Ectodermal cell (in vitro differentiated cells): ENCODE data around the gene NSG1. TPM values are rescaled to one million over a fixed set of nuclear protein-coding genes. Genes with fewer than 3 reads are reported as not detected.
"Not testable (repeated sequence)": the region's sequence is repeated elsewhere in the genome, so short reads cannot be mapped to it uniquely, and the experiment has no call there.

Experiments
- H3K27ac ChIP-seq: 2 replicates; pipeline ENCODE4 v1.7.0; 2013; ENCODE audit warnings: mild to moderate bottlenecking, low read depth, low read length; ENCODE audit not compliant: insufficient read depth, poor library complexity, severe bottlenecking
- H3K27me3 ChIP-seq: 2 replicates; pipeline ENCODE4 v1.7.0; 2013; ENCODE audit warnings: mild to moderate bottlenecking, low read length; ENCODE audit not compliant: insufficient read depth, control insufficient read depth, poor library complexity, severe bottlenecking
- H3K36me3 ChIP-seq: one replicate; pipeline ENCODE4 v1.7.0; 2013; ENCODE audit warnings: low read length; ENCODE audit not compliant: control insufficient read depth, insufficient read depth
- H3K4me1 ChIP-seq: one replicate; pipeline ENCODE4 v1.7.0; 2013; ENCODE audit warnings: low read length; ENCODE audit not compliant: control insufficient read depth, insufficient read depth
- H3K4me3 ChIP-seq: 2 replicates; pipeline ENCODE4 v1.7.0; 2013; ENCODE audit warnings: low read depth, low read length, control low read depth; ENCODE audit not compliant: insufficient read depth
- H3K9me3 ChIP-seq: 2 replicates; pipeline ENCODE4 v1.7.0; 2013; ENCODE audit warnings: mild to moderate bottlenecking, low read length, moderate library complexity; ENCODE audit not compliant: control insufficient read depth
- WGBS, 2 experiments: methylation state at CpG; one replicate each; pipeline ENCODE4 v1.1.7; 2013; ENCODE audit warnings: missing lambda C conversion rate in 2 of 2; 5-methylcytosine and 5-hydroxymethylcytosine counted together
- polyA plus RNA-seq, 4 experiments: library from polyadenylated mRNA; stranded (reverse); fragments of 50-300 nt; gene quantifications; one replicate each; pipeline ENCODE4 v1.2.3, GENCODE V29; 2013

The NSG1 gene
- 19.1 TPM for polyA plus RNA-seq (2013, experiment 1 of 4)
- 21.9 TPM for polyA plus RNA-seq (2013, experiment 2 of 4)
- 20.2 TPM for polyA plus RNA-seq (2013, experiment 3 of 4)
- 20.1 TPM for polyA plus RNA-seq (2013, experiment 4 of 4)

- Histone ChIP-seq H3K4me1 (peaks cover 9% of the 10 kb centered on the region), H3K9me3 (no peaks in the 10 kb centered on the region), H3K27ac (no peak within 1 kb of the TSS), H3K4me3 (peak within 1 kb of the TSS; percentile 61), H3K27me3 (peaks cover 83% of the 10 kb centered on the region), H3K36me3 (no peaks in the 10 kb centered on the region)
- 0% methylated on average over 87 of the region's 87 CpGs for WGBS, 2 experiments
These were observed at the start of gene NSG1 for GRCh38 chr4:4386736-4387392. NSG1 (plus strand) TSS chr4:4387102; CDS start chr4:4387630, 528 bp downstream.

GRCh38 chr4:4338210-4339001 is 48.5 kb upstream of the NSG1 start:
- H3K36me3 ChIP-seq = no peaks in the 10 kb centered on the region

GRCh38 chr4:4339504-4340085 is 47.3 kb upstream of the NSG1 start:
- H3K4me3 ChIP-seq = no peak overlapping the region
- WGBS, 2 experiments = 87 to 88% methylated on average over 21 of the region's 21 CpGs
- no peaks in the 10 kb centered on the region for H3K27me3 ChIP-seq
- no peaks in the 10 kb centered on the region for H3K9me3 ChIP-seq
- no peaks in the 10 kb centered on the region for H3K4me1 ChIP-seq
- no peaks in the 10 kb centered on the region for H3K36me3 ChIP-seq
- no peak overlapping the region for H3K27ac ChIP-seq

More at GRCh38 chr4:4338210-4339001, 48.5 kb upstream of the NSG1 start:
- H3K27ac ChIP-seq = no peak overlapping the region
- H3K4me1 ChIP-seq = no peaks in the 10 kb centered on the region
- H3K27me3 ChIP-seq = no peaks in the 10 kb centered on the region
- WGBS, 2 experiments = 84 to 86% methylated on average over 11 of the region's 11 CpGs
- no peak overlapping the region for H3K4me3 ChIP-seq
- H3K9me3 ChIP-seq = no peaks in the 10 kb centered on the region

- H3K27me3 ChIP-seq = no peaks in the 10 kb centered on the region
- WGBS, 2 experiments = 90 to 91% methylated on average over 9 of the region's 9 CpGs
- H3K9me3 ChIP-seq = no peaks in the 10 kb centered on the region
- H3K36me3 ChIP-seq = no peaks in the 10 kb centered on the region
- no peaks in the 10 kb centered on the region for H3K4me1 ChIP-seq
- no peak overlapping the region for H3K27ac ChIP-seq
- no peak overlapping the region for H3K4me3 ChIP-seq
These were observed 44.8 kb upstream of the NSG1 start for GRCh38 chr4:4341861-4342650.

DNA sequence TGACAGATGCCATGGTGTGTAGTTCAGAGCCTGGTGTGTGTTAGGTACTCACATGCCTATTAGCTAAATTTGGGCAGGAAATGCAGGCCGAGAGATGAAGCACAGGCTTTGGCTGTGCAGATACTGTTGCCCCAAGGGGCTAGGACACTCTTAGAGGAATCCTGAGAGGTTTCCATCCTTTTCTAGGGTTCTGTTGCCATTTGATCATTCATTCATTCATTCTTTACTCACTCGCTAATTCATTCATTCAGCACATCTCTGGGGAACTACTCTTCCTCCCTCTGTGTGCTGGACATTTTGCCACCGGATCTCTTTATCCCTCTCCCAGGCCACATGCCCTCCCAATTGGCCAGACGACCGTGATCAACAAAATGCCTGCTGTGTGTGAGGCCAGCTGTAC is 43.9 kb upstream of the NSG1 start:
- H3K27me3 ChIP-seq = no peaks in the 10 kb centered on the region
- H3K36me3 ChIP-seq = no peaks in the 10 kb centered on the region
- H3K4me1 ChIP-seq = no peaks in the 10 kb centered on the region
- H3K27ac ChIP-seq = no peak overlapping the region
- H3K4me3 ChIP-seq = no peak overlapping the region
- H3K9me3 ChIP-seq = no peaks in the 10 kb centered on the region
- whole genome bisulfite sequencing, 2 experiments = 87 to 94% methylated on average over 5 of the region's 5 CpGs

GRCh38 chr4:4344915-4345527 is 41.9 kb upstream of the NSG1 start:
- H3K27me3 ChIP-seq = no peaks in the 10 kb centered on the region
- 89 to 91% methylated on average over 13 of the region's 14 CpGs for WGBS, 2 experiments
- H3K36me3 ChIP-seq = no peaks in the 10 kb centered on the region

DNA sequence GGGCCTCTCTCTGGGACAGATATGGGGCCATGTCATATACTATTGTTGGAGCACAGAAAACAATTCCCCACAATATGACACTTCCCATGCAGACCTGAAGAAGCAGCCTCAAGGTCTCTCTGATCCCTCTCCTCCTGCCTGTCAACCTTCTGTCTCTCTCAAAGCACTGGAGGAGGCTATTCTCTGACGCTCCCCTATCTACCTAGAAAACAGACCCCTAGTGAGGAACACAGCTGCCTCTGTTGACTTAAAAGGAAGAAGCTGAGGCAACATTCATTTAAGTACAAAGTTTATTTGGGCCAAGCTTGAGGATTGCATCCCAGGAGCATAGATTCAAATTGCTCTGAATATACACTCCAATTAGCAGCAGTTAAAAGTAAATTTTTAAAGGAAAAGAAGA is 39.3 kb upstream of the NSG1 start:
- Histone ChIP-seq H3K9me3 (no peaks in the 10 kb centered on the region), H3K4me1 (no peaks in the 10 kb centered on the region), H3K36me3 (no peaks in the 10 kb centered on the region), H3K4me3 (no peak overlapping the region), H3K27ac (no peak overlapping the region), H3K27me3 (no peaks in the 10 kb centered on the region)
- 0% methylated on average over 1 of the region's 1 CpG for WGBS, 2 experiments

More at GRCh38 chr4:4344915-4345527, 41.9 kb upstream of the NSG1 start:
- Histone ChIP-seq H3K4me1 (no peaks in the 10 kb centered on the region), H3K9me3 (no peaks in the 10 kb centered on the region), H3K27ac (no peak overlapping the region), H3K4me3 (no peak overlapping the region)

GRCh38 chr4:4348585-4348984 is 38.3 kb upstream of the NSG1 start:
- not testable (repeated sequence) for H3K4me3 ChIP-seq, H3K4me1 ChIP-seq

DNA sequence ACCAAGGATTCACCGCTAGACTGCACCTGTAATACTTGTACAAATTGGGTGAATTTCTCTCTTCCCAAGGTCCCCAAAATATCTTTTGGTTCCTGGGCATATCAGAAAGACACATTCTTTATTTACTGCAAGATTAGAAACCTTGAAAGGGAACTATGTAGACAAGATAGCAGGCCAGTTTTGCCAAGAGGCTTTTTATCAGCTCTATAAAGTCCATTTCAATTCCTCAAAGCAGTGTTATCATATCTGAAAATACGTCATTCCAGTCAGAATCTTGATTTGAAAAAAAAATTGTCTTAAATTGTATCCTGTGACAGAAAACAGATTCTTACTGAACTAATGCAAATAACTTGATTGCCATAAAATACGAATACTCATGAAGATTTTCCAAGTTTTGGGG is 37.0 kb upstream of the NSG1 start:
- no peak overlapping the region for H3K4me3 ChIP-seq
- 96 to 100% methylated on average over 2 to 3 of the region's 3 CpGs for WGBS, 2 experiments

More at GRCh38 chr4:4348585-4348984, 38.3 kb upstream of the NSG1 start:
- not testable (repeated sequence) for H3K9me3 ChIP-seq, H3K27ac ChIP-seq, H3K36me3 ChIP-seq, H3K27me3 ChIP-seq
- WGBS, 2 experiments = 86 to 88% methylated on average over 8 of the region's 9 CpGs

More for the DNA sequence above, 37.0 kb upstream of the NSG1 start:
- no peak overlapping the region for H3K27ac ChIP-seq
- no peaks in the 10 kb centered on the region for H3K9me3 ChIP-seq
- H3K27me3 ChIP-seq = no peaks in the 10 kb centered on the region
- H3K36me3 ChIP-seq = no peaks in the 10 kb centered on the region
- H3K4me1 ChIP-seq = no peaks in the 10 kb centered on the region
